Non-pigmented ciliary epithelial cell (primary cell): ENCODE data around the gene MGARP.
A peak's percentile ranks its signal among the peaks of the same experiment; 100 is the strongest.
"Not testable (repeated sequence)": the region's sequence is repeated elsewhere in the genome, so short reads cannot be mapped to it uniquely, and the experiment has no call there.

Experiments
- DNase-seq: peaks from one replicate; pipeline ENCODE4 v3.0.0-alpha.2; 2010; ENCODE audit warnings: low read depth

Gene MGARP

GRCh38 chr4:139279760-139280620, at the start of gene MGARP:
Gene MGARP (minus strand): TSS chr4:139280225. CDS start chr4:139280158, 67 bp downstream.
- DNase-seq, result no peak

GRCh38 chr4:139329665-139330200, 49.7 kb upstream of the MGARP start:
- DNase-seq, result no peak

GRCh38 chr4:139324620-139325019, 44.6 kb upstream of the MGARP start:
- no peak for DNase-seq

GRCh38 chr4:139322541-139322940, 42.5 kb upstream of the MGARP start:
- DNase-seq, result not testable (repeated sequence)

- not testable (repeated sequence) for DNase-seq
Observed at GRCh38 chr4:139322070-139322469, 42.0 kb upstream of the MGARP start.

- DNase-seq, result no peak
Observed at GRCh38 chr4:139319571-139319970, 39.5 kb upstream of the MGARP start.

GRCh38 chr4:139317635-139318034, 37.6 kb upstream of the MGARP start:
- no peak for DNase-seq

GRCh38 chr4:139316733-139317132, 36.7 kb upstream of the MGARP start:
- no peak for DNase-seq

GRCh38 chr4:139315221-139315675, 35.2 kb upstream of the MGARP start:
- no peak for DNase-seq

- DNase-seq, result no peak
Observed at GRCh38 chr4:139314047-139314800, 34.2 kb upstream of the MGARP start.

GRCh38 chr4:139313414-139313813, 33.4 kb upstream of the MGARP start:
- DNase-seq, result not testable (repeated sequence)

GRCh38 chr4:139312552-139313332, 32.7 kb upstream of the MGARP start:
- no peak for DNase-seq

- DNase-seq, result no peak
Observed at GRCh38 chr4:139311909-139312308, 31.9 kb upstream of the MGARP start.

- DNase-seq, result no peak
Observed at GRCh38 chr4:139304920-139305319, 24.9 kb upstream of the MGARP start.

- DNase-seq, result no peak
Observed at GRCh38 chr4:139301821-139302611, 22.0 kb upstream of the MGARP start, which contains the start of gene NDUFC1. Gene NDUFC1 (minus strand): TSS chr4:139302477. CDS start chr4:139295798, 6,679 bp downstream.

- peak; percentile 77 for DNase-seq
Observed at GRCh38 chr4:139301113-139301820, 21.2 kb upstream of the MGARP start, which contains the start of gene NAA15. Gene NAA15 (plus strand): TSS chr4:139301505. CDS start chr4:139301778, 273 bp downstream.

GRCh38 chr4:139300431-139301112, 20.5 kb upstream of the MGARP start:
- DNase-seq, result no peak

GRCh38 chr4:139299536-139299935, 19.5 kb upstream of the MGARP start:
- no peak for DNase-seq

- DNase-seq, result no peak
Observed at GRCh38 chr4:139297001-139297410, 17.0 kb upstream of the MGARP start.

GRCh38 chr4:139295942-139296299, 15.9 kb upstream of the MGARP start:
- DNase-seq, result no peak
